Right lobe of liver (tissue), 6 donors: ENCODE results near the gene TPM1. TPM values are rescaled to one million over a fixed set of nuclear protein-coding genes. Genes with fewer than 3 reads are reported as not detected.
A peak's percentile ranks its signal among the peaks of the same experiment; 100 is the strongest.
"Not testable (repeated sequence)": the region's sequence is repeated elsewhere in the genome, so short reads cannot be mapped to it uniquely, and the experiment has no call there.

ENCODE experiments used
- ATAC-seq, 4 donors: fragments of 200-7000 bp; cut with Tn5 transposase; one replicate each; pipeline ENCODE4 v1.9.1; 2020; ENCODE audit warnings: mild to moderate bottlenecking in 4 of 4, moderate library complexity in 4 of 4
- DNase-seq, 3 donors: peaks; one replicate each; pipeline ENCODE4 v3.0.0-alpha.2; 2020
- H3K27ac ChIP-seq, 3 donors: fragments of 200-600 bp; one replicate each; pipeline ENCODE4 v1.8.0; 2022
- H3K27me3 ChIP-seq, 2 donors: fragments of 200-600 bp; one replicate each; pipeline ENCODE4 v1.8.0; 2022
- H3K36me3 ChIP-seq, 4 donors: fragments of 200-600 bp; sonication (generic) in 1 of 4; one replicate each; pipeline versions ENCODE4 v1.5.1 to v1.8.0; 2017 to 2022; ENCODE audit warnings: control low read depth in 1 of 4
- H3K4me1 ChIP-seq, 4 donors: fragments of 200-600 bp; sonication (generic) in 1 of 4; one replicate each; pipeline versions ENCODE4 v1.5.1 to v1.8.0; 2017 to 2022; ENCODE audit warnings: control low read depth in 1 of 4
- H3K4me3 ChIP-seq, 3 donors: fragments of 200-600 bp; one replicate each; pipeline ENCODE4 v1.8.0; 2022
- H3K9me3 ChIP-seq, 4 donors: fragments of 200-600 bp; sonication (generic) in 1 of 4; one replicate each; pipeline versions ENCODE4 v1.5.1 to v1.8.0; 2017 to 2022; ENCODE audit warnings: control low read depth in 1 of 4
- CTCF ChIP-seq, 4 donors: fragments of 200-600 bp in 3 of 4; fragments of 450-650 bp in 1 of 4; IDR thresholded peaks; one replicate each; pipeline versions ENCODE4 v1.5.1 to v1.8.0; 2016 to 2022; ENCODE audit warnings: antibody characterized with exemption in 4 of 4, mild to moderate bottlenecking in 2 of 4
- POLR2A ChIP-seq: fragments of 450-650 bp; IDR thresholded peaks from one replicate; pipeline ENCODE4 v1.6.1; 2017; ENCODE audit warnings: antibody characterized with exemption, mild to moderate bottlenecking
- WGBS: methylation state at CpG from one replicate; pipeline ENCODE4 v1.1.6; 2018; ENCODE audit warnings: low coverage, low lambda C conversion rate; ENCODE audit not compliant: insufficient coverage; ENCODE audit errors: missing lambda C conversion rate; 5-methylcytosine and 5-hydroxymethylcytosine counted together
- intact Hi-C, 2 donors: fragments of 100-400 bp; cut with DNase I; formaldehyde crosslinking; loops; one replicate each; pipeline versions ENCODE4 v1.11.2 to v1.14.1; 2022
- total RNA-seq, 6 experiments: library from RNA; depleted of rRNA in 2 of 6; stranded (reverse); fragments of >200 nt in 2 of 6; fragmentation: NEBNext Ultra II Directional in 3 of 6; extraction: Animal tissue kit (Norgen Biotek cat#: 25700) in 3 of 6; gene quantifications; one replicate each; pipeline versions ENCODE4 v1.1.0 to v1.2.4, GENCODE V29; 2016 to 2023
- donor health status: DM: no; HTN: yes; CAD: no.
- donor health status: DM: no; HTN: no; CAD: no.
- donor health status: DM: no; HTN: no; CAD: no.
- donor health status: DM: no; HTN: yes; CAD: no.
- donor health status: DM: no; HTN: yes; CAD: no.

Gene TPM1
- total RNA-seq, 6 experiments from 2014 or later: 44.3 to 180 (median 91.6) TPM

GRCh38 chr15:63096178-63096577 lies 53.6 kb downstream of the TPM1 start:
- H3K36me3 ChIP-seq: no peaks in the 10 kb centered on the region
- DNase-seq (no peak), ATAC-seq (no peak)
- H3K4me1 ChIP-seq: no peaks in the 10 kb centered on the region
- 94% methylated on average over 4 of the region's 4 CpGs for WGBS
- no peak overlapping the region for H3K4me3 ChIP-seq
- TF ChIP-seq CTCF (IDR thresholded peaks at IDR 0.05): no peak
- TF ChIP-seq POLR2A: no peak
- H3K27ac ChIP-seq: no peak overlapping the region
- intact Hi-C loops: loop anchor here in 1 of 2 donors (10.0 kb wide), 2 partner anchors 51 to 311 kb away; partner anchors contain the start of gene TPM1
- H3K9me3 ChIP-seq: no peaks in the 10 kb centered on the region
- H3K27me3 ChIP-seq: no peaks in the 10 kb centered on the region

DNA sequence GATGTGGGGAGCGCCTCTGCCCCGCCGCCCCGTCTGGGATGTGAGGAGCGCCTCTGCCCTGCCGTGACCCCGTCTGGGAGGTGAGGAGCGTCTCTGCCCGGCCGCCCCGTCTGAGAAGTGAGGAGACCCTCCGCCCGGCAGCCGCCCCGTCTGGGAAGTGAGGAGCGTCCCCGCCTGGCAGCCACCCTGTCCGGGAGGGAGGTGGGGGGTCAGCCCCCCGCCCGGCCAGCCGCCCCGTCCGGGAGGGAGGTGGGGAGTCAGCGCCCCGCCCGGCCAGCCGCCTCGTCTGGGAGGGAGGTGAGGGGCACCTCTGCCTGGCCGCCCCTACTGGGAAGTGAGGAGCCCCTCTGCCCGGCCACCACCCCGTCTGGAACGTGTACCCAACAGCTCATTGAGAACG lies 56.4 kb downstream of the TPM1 start:
- not testable (repeated sequence) for H3K4me3 ChIP-seq, H3K4me1 ChIP-seq, DNase-seq, ATAC-seq, H3K36me3 ChIP-seq, H3K27me3 ChIP-seq, H3K27ac ChIP-seq, H3K9me3 ChIP-seq
- 80% methylated on average over 1 of the region's 33 CpGs for WGBS
- intact Hi-C loops: loop anchor here in 1 of 2 donors (10.0 kb wide), 2 partner anchors 54 to 314 kb away; partner anchors contain the start of gene TPM1

GRCh38 chr15:63099581-63099980 lies 57.0 kb downstream of the TPM1 start:
- H3K9me3 ChIP-seq, H3K27ac ChIP-seq, ATAC-seq, H3K36me3 ChIP-seq, DNase-seq, H3K4me1 ChIP-seq, H3K4me3 ChIP-seq, H3K27me3 ChIP-seq: not testable (repeated sequence)
- intact Hi-C loops: loop anchor here in 1 of 2 donors (10.0 kb wide), 2 partner anchors 55 to 315 kb away; partner anchors contain the start of gene TPM1
- WGBS: 21% methylated on average over 3 of the region's 5 CpGs

GRCh38 chr15:63103416-63103815 lies 60.9 kb downstream of the TPM1 start:
- Histone ChIP-seq H3K36me3 (no peaks in the 10 kb centered on the region), H3K4me1 (peaks cover 0 to 11% (median 5%) of the 10 kb centered on the region in 4 donors), H3K27ac (no peak overlapping the region), H3K27me3 (no peaks in the 10 kb centered on the region), H3K9me3 (no peaks in the 10 kb centered on the region), H3K4me3 (no peak overlapping the region)
- DNase-seq: no peak
- WGBS: 70% methylated on average over 3 of the region's 3 CpGs
- no peak for ATAC-seq
- TF ChIP-seq CTCF (IDR thresholded peaks at IDR 0.05) (no peak), POLR2A (no peak)
- intact Hi-C loops: no loop called here

DNA sequence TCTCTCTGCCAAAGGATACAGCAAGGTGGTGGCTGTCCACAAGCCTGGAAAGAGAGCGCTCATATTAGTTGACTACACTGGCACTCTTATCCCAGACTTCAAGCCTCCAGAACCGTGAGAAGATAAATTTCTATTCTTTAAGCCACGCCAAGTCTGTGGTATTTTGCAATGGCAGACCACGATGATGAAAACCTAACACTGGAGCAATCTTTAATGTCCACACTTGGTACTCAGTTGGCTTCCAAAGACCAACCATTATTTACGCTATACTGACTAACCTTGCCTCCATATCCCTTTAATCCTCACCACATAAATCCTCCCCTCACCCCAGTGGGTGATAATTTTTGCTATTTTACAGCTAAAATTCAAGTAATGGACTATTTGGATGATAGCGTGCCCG lies 62.2 kb downstream of the TPM1 start:
- Histone ChIP-seq H3K27me3 (no peaks in the 10 kb centered on the region), H3K4me1 (peaks cover 0 to 24% (median 13%) of the 10 kb centered on the region in 4 donors), H3K27ac (no peak overlapping the region), H3K36me3 (no peaks in the 10 kb centered on the region), H3K4me3 (no peak overlapping the region), H3K9me3 (no peaks in the 10 kb centered on the region)
- intact Hi-C loops: no loop called here
- 54% methylated on average over 5 of the region's 7 CpGs for WGBS
- DNase-seq: no peak
- peak in 1 of 4 donors; percentile 8 for ATAC-seq
- TF ChIP-seq CTCF (IDR thresholded peaks at IDR 0.05) (no peak), POLR2A (no peak)

DNA sequence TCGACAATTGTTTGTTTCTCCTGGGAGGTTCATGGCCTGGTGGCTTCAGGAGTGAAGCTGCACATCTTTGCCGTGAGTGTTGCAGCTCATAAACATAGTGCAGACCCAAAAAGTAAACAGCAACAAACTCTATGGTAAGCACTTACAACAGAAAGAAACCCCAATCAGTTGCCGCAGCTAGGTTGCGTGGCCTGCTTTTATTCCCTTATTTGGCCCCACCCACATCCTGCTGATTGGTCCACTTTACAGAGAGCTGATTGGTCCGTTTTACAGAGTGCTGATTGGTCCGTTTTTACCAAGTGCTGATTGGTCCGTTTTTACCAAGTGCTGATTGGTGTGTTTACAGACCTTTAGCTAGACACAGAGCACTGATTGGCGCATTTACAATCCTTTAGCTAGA lies 62.8 kb downstream of the TPM1 start:
- H3K9me3 ChIP-seq: not testable (repeated sequence)
- WGBS: 77% methylated on average over 5 of the region's 8 CpGs

More for the DNA sequence above, 62.8 kb downstream of the TPM1 start:
- intact Hi-C loops, H3K36me3 ChIP-seq, H3K27me3 ChIP-seq, H3K4me3 ChIP-seq, H3K27ac ChIP-seq, DNase-seq, ATAC-seq: not testable (repeated sequence)
- H3K4me1 ChIP-seq: peaks cover 0 to 26% (median 14%) of the 10 kb centered on the region in 4 donors
